Hepatocyte (in vitro differentiated cells): ENCODE data around the gene LMTK2.

ENCODE experiments used
- CTCF ChIP-seq: fragments of 200-600 bp; sonication (generic); IDR thresholded peaks from 2 replicates; pipeline ENCODE4 v1.5.1; 2016; ENCODE audit warnings: antibody characterized with exemption, mild to moderate bottlenecking; ENCODE audit not compliant: poor library complexity
- EZH2 ChIP-seq: fragments of 200-600 bp; sonication (generic); IDR thresholded peaks from 2 replicates; pipeline ENCODE4 v1.6.1; 2016; ENCODE audit warnings: antibody characterized with exemption, mild to moderate bottlenecking, borderline replicate concordance

GRCh38 chr7:98212532-98213041 is 105.9 kb downstream of the LMTK2 start:
- TF ChIP-seq CTCF (no peak), EZH2 (no peak)
